Mucosa of descending colon (tissue), 3 donors: ENCODE data around the gene SEC16A. TPM values are rescaled to one million over a fixed set of nuclear protein-coding genes. Genes with fewer than 3 reads are reported as not detected.

ENCODE experiments used
- ATAC-seq: fragments of 200-7000 bp; cut with Tn5 transposase; one replicate; pipeline ENCODE4 v1.9.1; 2020; ENCODE audit warnings: mild to moderate bottlenecking, moderate library complexity
- DNase-seq, 3 donors: peaks; one replicate each; pipeline ENCODE4 v3.0.0-alpha.2; 2020
- H3K36me3 ChIP-seq: fragments of 200-600 bp; one replicate; pipeline ENCODE4 v1.8.0; 2021; ENCODE audit warnings: low read depth, mild to moderate bottlenecking
- H3K4me1 ChIP-seq: fragments of 200-600 bp; one replicate; pipeline ENCODE4 v1.8.0; 2021; ENCODE audit warnings: low read depth, mild to moderate bottlenecking
- H3K4me3 ChIP-seq: fragments of 200-600 bp; one replicate; pipeline ENCODE4 v1.8.0; 2021; ENCODE audit warnings: mild to moderate bottlenecking
- H3K9me3 ChIP-seq: fragments of 200-600 bp; one replicate; pipeline ENCODE4 v1.8.0; 2021; ENCODE audit warnings: mild to moderate bottlenecking
- intact Hi-C, 2 donors: fragments of 100-400 bp; cut with DNase I in 1 of 2; cut with micrococcal nuclease in 1 of 2; formaldehyde crosslinking; loops; one replicate each; pipeline versions ENCODE4 v1.11.0 to v1.11.1; 2022; cut with DNase I, micrococcal nuclease
- long read RNA-seq, 2 donors: library from polyadenylated mRNA; unstranded; transcript quantifications; one replicate each; pipeline ENCODE4 v2.0.0, GENCODE V29; 2019 to 2021
- total RNA-seq, 3 donors: library from RNA; stranded (reverse); fragmentation: NEBNext Ultra II Directional in 2 of 3; extraction: Animal tissue kit (Norgen Biotek cat#: 25700) in 2 of 3; gene quantifications; one replicate each; pipeline versions ENCODE4 v1.2.1 to v1.2.4, GENCODE V29; 2021 to 2023
- TF ChIP-seq, protein P1 (sequence below): fragments of 200-600 bp; IDR thresholded peaks from one replicate; pipeline ENCODE4 v1.8.0; 2022; ENCODE audit warnings: antibody characterized with exemption, mild to moderate bottlenecking
- donor health status: DM: no; HTN: no; CAD: no; lungs with moderate emphysema.
- donor health status: DM: no; HTN: no; CAD: no.
- donor health status: DM: no; HTN: yes; CAD: no.

The SEC16A gene, protein sequence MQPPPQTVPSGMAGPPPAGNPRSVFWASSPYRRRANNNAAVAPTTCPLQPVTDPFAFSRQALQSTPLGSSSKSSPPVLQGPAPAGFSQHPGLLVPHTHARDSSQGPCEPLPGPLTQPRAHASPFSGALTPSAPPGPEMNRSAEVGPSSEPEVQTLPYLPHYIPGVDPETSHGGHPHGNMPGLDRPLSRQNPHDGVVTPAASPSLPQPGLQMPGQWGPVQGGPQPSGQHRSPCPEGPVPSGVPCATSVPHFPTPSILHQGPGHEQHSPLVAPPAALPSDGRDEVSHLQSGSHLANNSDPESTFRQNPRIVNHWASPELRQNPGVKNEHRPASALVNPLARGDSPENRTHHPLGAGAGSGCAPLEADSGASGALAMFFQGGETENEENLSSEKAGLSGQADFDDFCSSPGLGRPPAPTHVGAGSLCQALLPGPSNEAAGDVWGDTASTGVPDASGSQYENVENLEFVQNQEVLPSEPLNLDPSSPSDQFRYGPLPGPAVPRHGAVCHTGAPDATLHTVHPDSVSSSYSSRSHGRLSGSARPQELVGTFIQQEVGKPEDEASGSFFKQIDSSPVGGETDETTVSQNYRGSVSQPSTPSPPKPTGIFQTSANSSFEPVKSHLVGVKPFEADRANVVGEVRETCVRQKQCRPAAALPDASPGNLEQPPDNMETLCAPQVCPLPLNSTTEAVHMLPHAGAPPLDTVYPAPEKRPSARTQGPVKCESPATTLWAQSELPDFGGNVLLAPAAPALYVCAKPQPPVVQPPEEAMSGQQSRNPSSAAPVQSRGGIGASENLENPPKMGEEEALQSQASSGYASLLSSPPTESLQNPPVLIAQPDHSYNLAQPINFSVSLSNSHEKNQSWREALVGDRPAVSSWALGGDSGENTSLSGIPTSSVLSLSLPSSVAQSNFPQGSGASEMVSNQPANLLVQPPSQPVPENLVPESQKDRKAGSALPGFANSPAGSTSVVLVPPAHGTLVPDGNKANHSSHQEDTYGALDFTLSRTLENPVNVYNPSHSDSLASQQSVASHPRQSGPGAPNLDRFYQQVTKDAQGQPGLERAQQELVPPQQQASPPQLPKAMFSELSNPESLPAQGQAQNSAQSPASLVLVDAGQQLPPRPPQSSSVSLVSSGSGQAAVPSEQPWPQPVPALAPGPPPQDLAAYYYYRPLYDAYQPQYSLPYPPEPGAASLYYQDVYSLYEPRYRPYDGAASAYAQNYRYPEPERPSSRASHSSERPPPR (N-terminal part only)
- total RNA-seq, result 10 to 100 TPM; 60.0 to 69.5 (median 69.3) TPM
- long read RNA-seq, donor 1, partial matches to known transcripts, result 12 of 29 reads
- long read RNA-seq, donor 1, other reads (novel, unspliced or antisense), result 16 of 29 reads
- long read RNA-seq, donor 2, partial matches to known transcripts, result 6 of 7 reads
- long read RNA-seq, donor 2, other reads (novel, unspliced or antisense), result 1 of 7 reads

DNA sequence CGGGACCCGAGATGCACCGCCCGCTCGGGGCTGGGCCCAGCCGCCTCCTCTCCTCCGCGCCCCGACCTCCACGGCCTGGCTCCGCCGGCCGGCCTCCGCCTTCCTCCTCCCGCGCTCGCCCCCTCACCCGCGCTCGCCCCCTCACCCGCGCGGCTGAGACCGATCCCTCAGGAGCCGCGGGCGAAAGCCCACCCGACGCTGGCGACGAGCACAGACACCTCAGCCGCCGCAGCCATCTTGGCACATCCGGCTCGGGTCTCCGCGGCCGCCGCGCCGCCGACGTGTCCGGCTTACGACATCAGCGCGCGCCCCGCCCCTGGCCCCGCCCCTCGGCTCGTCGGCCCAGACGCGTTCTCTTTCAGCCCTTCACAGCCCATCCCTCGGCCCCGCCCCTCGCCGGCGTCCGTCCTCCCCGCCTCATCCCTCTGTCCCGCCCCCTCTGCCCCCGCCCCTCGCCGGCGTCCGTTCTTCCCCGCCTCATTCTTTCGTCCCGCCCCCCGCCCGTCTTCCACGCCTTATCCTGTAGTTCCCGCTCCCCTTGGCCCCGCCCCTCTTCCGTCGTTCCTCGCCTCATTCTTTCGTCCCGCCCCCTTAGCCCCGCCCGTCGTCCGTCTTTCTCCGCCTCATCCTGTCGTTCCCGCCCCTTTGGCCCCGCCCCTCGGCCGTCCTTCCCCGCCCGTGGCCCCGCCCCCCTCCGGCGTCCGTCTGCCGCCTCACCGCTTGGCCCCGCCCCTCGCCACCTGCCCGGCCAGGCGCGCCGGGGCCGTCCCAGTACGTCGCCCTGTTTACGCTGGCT lies at the start of gene SEC16A:
SEC16A (minus strand) TSS at position 248 of the 796 bp plus-strand sequence. CDS start 5,425 bp downstream, outside the sequence.
- Histone ChIP-seq H3K4me1 (peaks cover 22% of the 10 kb centered on the region), H3K4me3 (peak within 1 kb of the TSS; percentile 90), H3K36me3 (no peaks in the 10 kb centered on the region), H3K9me3 (no peaks in the 10 kb centered on the region)
- DNase-seq (peak; percentile 100), ATAC-seq (peak; percentile 82)
- TF ChIP-seq, protein P1, sequence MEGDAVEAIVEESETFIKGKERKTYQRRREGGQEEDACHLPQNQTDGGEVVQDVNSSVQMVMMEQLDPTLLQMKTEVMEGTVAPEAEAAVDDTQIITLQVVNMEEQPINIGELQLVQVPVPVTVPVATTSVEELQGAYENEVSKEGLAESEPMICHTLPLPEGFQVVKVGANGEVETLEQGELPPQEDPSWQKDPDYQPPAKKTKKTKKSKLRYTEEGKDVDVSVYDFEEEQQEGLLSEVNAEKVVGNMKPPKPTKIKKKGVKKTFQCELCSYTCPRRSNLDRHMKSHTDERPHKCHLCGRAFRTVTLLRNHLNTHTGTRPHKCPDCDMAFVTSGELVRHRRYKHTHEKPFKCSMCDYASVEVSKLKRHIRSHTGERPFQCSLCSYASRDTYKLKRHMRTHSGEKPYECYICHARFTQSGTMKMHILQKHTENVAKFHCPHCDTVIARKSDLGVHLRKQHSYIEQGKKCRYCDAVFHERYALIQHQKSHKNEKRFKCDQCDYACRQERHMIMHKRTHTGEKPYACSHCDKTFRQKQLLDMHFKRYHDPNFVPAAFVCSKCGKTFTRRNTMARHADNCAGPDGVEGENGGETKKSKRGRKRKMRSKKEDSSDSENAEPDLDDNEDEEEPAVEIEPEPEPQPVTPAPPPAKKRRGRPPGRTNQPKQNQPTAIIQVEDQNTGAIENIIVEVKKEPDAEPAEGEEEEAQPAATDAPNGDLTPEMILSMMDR, result no peak
- intact Hi-C loops, result no loop called here

DNA sequence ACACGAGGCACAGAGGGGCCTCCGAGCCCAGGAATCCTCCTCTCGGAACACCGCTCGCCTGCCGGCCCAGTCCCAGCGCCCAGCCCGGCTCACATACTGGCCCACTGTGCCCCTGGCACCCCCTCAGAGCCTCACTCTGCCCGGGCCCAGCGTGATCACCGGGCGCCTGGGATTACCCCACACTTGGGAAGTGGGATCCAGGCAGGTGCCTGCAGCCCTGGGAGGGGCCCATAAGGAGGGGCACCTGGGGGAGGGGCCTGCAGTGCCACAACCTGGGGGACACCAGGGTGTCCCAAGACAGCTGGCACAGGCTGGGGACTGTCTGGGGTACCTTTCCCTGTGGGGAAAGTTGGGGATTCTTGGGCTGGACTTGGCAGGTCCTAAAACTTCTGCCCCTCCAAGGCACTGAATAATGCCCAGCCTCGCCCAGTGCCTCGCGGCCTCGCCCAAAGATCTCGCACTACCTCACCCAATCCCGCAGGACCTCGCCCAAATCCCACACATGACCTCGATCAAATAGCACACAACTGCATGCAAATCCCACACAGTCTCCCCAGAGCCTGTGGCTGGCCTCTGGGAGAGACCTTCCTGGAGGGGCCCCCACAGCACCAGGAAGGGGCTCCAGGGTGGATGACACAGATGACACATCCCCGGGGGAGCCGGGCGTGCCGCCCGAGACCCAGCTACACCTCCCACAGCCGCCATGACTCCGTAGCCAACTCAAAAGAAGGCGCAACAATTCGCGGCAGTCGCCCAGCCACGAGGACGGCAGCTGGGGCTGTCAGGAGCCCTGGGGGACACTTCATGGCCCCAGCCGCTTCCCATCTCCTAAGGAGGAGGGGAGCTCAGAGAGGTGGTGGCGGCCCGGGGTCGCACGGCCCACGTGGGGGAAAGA lies 49.3 kb upstream of the SEC16A start:
- TF ChIP-seq, protein P1, result no peak
- intact Hi-C loops, result no loop called here
- Histone ChIP-seq H3K4me3 (no peak overlapping the region), H3K36me3 (no peaks in the 10 kb centered on the region), H3K9me3 (no peaks in the 10 kb centered on the region), H3K4me1 (peaks cover 83% of the 10 kb centered on the region)
- DNase-seq (peak in 2 of 3 donors; percentile 75 to 79), ATAC-seq (peak; percentile 57)

DNA sequence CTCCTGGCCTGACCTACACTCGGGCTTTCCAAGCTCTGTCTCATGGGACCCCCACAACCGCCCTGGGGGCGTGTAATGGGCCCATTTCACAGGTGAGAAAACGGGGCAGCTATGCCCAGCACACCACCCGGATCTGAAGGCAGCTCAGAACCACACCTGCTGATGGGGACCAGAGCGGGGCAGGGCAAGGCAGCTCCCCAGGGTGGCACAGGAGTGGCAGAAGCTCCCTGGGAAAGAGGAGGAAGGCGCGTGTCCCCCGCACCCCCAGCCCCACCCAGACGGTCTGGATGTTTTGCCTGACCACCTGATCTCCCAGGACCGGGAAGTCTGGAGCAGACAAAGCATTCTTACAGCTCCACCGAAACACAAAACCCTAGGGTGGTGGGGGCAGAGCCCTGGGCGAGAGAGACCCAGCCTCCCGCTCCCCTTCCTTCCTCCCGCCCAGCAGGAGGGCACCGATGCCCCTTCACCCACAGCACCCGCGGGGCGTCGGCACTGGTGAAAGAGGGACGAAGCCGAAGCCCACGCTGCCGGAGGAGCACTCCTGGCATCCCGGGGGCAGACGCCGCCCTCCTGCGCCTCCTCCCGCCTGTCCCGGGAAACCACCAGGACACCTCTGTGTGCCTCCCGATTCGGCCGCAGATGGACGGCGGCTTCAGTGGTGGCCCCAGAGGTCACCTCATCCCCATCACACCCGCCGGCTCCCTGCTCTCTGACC lies 48.5 kb upstream of the SEC16A start:
- TF ChIP-seq, protein P1, result no peak
- Histone ChIP-seq H3K4me3 (no peak overlapping the region), H3K9me3 (no peaks in the 10 kb centered on the region), H3K4me1 (peaks cover 90% of the 10 kb centered on the region), H3K36me3 (no peaks in the 10 kb centered on the region)
- intact Hi-C loops, result no loop called here
- ATAC-seq (peak; percentile 7), DNase-seq (peak in 2 of 3 donors; percentile 51 to 70)

DNA sequence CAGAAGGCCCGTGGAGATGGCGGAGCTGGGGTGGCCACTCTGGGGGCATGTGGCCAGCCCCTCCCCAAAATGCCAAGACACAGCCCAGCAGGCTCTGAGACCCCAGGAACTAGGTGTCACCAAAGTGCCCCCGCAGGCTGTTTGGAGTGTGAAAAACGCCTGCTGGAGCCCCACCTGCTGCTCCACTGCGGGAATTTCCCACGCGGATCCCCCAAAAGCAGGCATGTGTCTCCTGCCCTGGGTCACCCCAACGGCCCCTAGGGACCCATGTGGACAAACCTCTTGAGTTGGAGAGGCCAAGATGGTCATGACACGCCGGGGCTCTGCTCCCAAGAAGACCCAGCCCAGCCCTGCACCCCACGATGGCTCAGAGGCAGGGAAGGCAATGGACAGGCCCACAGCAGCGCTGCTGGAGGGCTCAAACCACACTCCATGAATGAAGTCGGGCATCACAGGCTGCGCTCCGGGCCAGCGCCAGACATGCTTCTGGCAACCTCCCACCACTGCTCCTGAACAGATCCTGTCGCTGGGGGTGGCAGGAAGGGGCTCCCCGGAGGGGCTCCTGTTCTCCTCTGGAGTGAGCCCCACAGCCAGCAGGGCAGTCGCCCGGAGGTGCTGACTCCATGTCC lies 47.7 kb upstream of the SEC16A start:
- ATAC-seq, result no peak
- peaks cover 92% of the 10 kb centered on the region for H3K4me1 ChIP-seq
- intact Hi-C loops, result no loop called here

More for the DNA sequence above, 47.7 kb upstream of the SEC16A start:
- H3K4me3 ChIP-seq, result no peak overlapping the region
- DNase-seq, result peak in 1 of 3 donors; percentile 59
- TF ChIP-seq, protein P1, result no peak
- H3K36me3 ChIP-seq, result no peaks in the 10 kb centered on the region
- H3K9me3 ChIP-seq, result no peaks in the 10 kb centered on the region
